Medulla oblongata (tissue), 1 donor: ENCODE data around the gene UBE3C.
"Not testable (repeated sequence)": the region's sequence is repeated elsewhere in the genome, so short reads cannot be mapped to it uniquely, and the experiment has no call there.

Experiments
- DNase-seq: peaks from one replicate; pipeline ENCODE4 v3.0.0-alpha.2; 2015; ENCODE audit errors: extremely low spot score

The UBE3C gene

GRCh38 chr7:157235357-157236333, 96.9 kb downstream of the UBE3C start:
- no peak for DNase-seq

- DNase-seq: no peak
Measured at GRCh38 chr7:157238087-157238486, 99.4 kb downstream of the UBE3C start.

- no peak for DNase-seq
Measured at GRCh38 chr7:157239571-157240270, 101.0 kb downstream of the UBE3C start.

GRCh38 chr7:157241631-157242030, 102.9 kb downstream of the UBE3C start:
- DNase-seq: no peak

- no peak for DNase-seq
Measured at GRCh38 chr7:157244516-157245294, 106.0 kb downstream of the UBE3C start.

GRCh38 chr7:157246052-157246451, 107.3 kb downstream of the UBE3C start:
- no peak for DNase-seq

GRCh38 chr7:157248659-157249058, 109.9 kb downstream of the UBE3C start:
- DNase-seq: no peak

GRCh38 chr7:157250605-157251228, 112.0 kb downstream of the UBE3C start:
- DNase-seq: peak; percentile 70

- DNase-seq: not testable (repeated sequence)
Measured at GRCh38 chr7:157251817-157252216, 113.1 kb downstream of the UBE3C start.

GRCh38 chr7:157253850-157254249, 115.1 kb downstream of the UBE3C start:
- peak; percentile 69 for DNase-seq

- not testable (repeated sequence) for DNase-seq
Measured at GRCh38 chr7:157254781-157255180, 116.1 kb downstream of the UBE3C start.

- DNase-seq: no peak
Measured at GRCh38 chr7:157255201-157255606, 116.5 kb downstream of the UBE3C start.

- no peak for DNase-seq
Measured at GRCh38 chr7:157263156-157263555, 124.4 kb downstream of the UBE3C start.

- no peak for DNase-seq
Measured at GRCh38 chr7:157265051-157265450, 126.3 kb downstream of the UBE3C start.

GRCh38 chr7:157266272-157266671, 127.5 kb downstream of the UBE3C start:
- DNase-seq: no peak

GRCh38 chr7:157267516-157267915, 128.8 kb downstream of the UBE3C start:
- DNase-seq: no peak

- DNase-seq: no peak
Measured at GRCh38 chr7:157267956-157268355, 129.2 kb downstream of the UBE3C start.

- no peak for DNase-seq
Measured at GRCh38 chr7:157268540-157268939, 129.8 kb downstream of the UBE3C start.

GRCh38 chr7:157269341-157270059, 130.8 kb downstream of the UBE3C start:
- no peak for DNase-seq

- DNase-seq: no peak
Measured at GRCh38 chr7:157270060-157270444, 131.3 kb downstream of the UBE3C start.
